Effector memory CD8-positive, alpha-beta T cell (primary cell): ENCODE data around the gene SLC6A19.

Experiments used
- ATAC-seq: fragments of 150-1000 bp; cut with Tn5 transposase; replicated peaks from 2 replicates; pipeline ENCODE4 v1.10.0; 2021; ENCODE audit warnings: mild to moderate bottlenecking, moderate library complexity
- DNase-seq, 3 experiments: peaks; one replicate each; pipeline ENCODE4 v3.0.0; 2021
- H3K27ac Mint-ChIP-seq, 2 donors: one replicate each; pipeline ENCODE4 v1.8.0; 2022; ENCODE audit warnings: mild to moderate bottlenecking in 2 of 2, mixed read lengths in 2 of 2, moderate library complexity in 2 of 2
- H3K27me3 Mint-ChIP-seq, 2 donors: one replicate each; pipeline ENCODE4 v1.8.0; 2022; ENCODE audit warnings: mixed read lengths in 2 of 2
- H3K36me3 Mint-ChIP-seq: one replicate; pipeline ENCODE4 v1.8.0; 2022; ENCODE audit warnings: mild to moderate bottlenecking, moderate library complexity, mixed read lengths; ENCODE audit not compliant: insufficient read depth
- H3K4me1 Mint-ChIP-seq, 2 donors: one replicate each; pipeline ENCODE4 v1.8.0; 2022; ENCODE audit warnings: low read depth in 2 of 2, mixed read lengths in 2 of 2
- H3K4me3 Mint-ChIP-seq, 2 donors: one replicate each; pipeline ENCODE4 v1.8.0; 2022; ENCODE audit warnings: mild to moderate bottlenecking in 2 of 2, mixed read lengths in 2 of 2, moderate library complexity in 2 of 2
- H3K9me3 Mint-ChIP-seq, 2 donors: one replicate each; pipeline ENCODE4 v1.8.0; 2022; ENCODE audit warnings: mixed read lengths in 2 of 2

SLC6A19 gene

GRCh38 chr5:1206521-1207412, 5.4 kb downstream of the SLC6A19 start:
- H3K4me1 Mint-ChIP-seq = peaks cover 0 to 3% of the 10 kb centered on the region in 2 donors
- peaks cover 14 to 38% of the 10 kb centered on the region in 2 donors for H3K27me3 Mint-ChIP-seq
- no peaks in the 10 kb centered on the region for H3K36me3 Mint-ChIP-seq
- no peak overlapping the region for H3K4me3 Mint-ChIP-seq
- no peak overlapping the region for H3K27ac Mint-ChIP-seq
- ATAC-seq (no peak), DNase-seq (no peak)
- no peaks in the 10 kb centered on the region for H3K9me3 Mint-ChIP-seq

DNA sequence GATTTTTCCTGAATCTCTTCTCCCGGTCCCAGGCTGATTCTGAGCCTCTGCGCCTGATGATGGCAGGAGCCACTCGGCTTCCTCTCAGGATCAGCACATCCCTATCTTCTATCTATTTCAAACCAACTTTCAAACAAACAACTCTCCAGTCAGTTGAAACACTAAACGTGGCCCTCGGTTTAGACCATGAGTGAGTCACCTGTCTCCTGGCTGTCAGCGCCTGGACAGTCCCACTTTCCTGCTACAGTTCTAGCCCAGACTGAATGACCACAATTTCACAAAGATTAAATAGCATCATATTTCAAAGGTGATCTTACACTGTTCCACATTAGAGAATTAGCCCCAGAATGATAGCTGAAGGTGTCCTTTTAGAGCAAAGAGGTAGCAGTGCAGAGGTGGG, 6.2 kb downstream of the SLC6A19 start:
- H3K4me3 Mint-ChIP-seq = no peak overlapping the region
- H3K4me1 Mint-ChIP-seq = peaks cover 0 to 3% of the 10 kb centered on the region in 2 donors
- H3K27ac Mint-ChIP-seq = no peak overlapping the region
- no peaks in the 10 kb centered on the region for H3K36me3 Mint-ChIP-seq
- DNase-seq (no peak), ATAC-seq (no peak)
- no peaks in the 10 kb centered on the region for H3K9me3 Mint-ChIP-seq
- peaks cover 14 to 38% of the 10 kb centered on the region in 2 donors for H3K27me3 Mint-ChIP-seq

DNA sequence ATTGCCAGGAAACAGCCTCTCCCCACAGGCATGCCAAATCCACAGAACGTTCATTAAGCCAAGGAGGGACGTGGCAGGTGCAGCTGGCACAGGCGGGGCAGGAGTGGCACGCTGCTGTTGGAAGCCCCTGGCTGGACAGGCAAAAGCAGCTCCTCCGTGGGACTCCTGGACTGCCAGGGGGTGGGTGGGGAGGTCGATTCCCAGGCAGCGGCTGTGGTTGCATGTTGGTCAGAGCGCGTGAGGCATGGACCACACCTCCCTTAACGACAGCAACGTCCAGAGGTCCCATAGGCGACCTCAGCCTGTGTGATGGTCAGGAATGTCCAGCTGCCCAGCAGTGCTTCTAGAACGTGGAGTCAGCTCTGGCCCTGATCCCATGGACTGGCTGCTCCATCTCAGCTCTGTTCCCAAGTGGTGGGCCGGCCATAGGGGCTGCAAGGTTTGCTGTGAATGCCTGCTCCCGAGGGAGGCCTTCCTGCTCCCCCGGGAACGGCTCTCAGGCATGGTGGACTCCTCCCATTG, 6.9 kb downstream of the SLC6A19 start:
- DNase-seq (no peak), ATAC-seq (no peak)
- H3K36me3 Mint-ChIP-seq = no peaks in the 10 kb centered on the region
- H3K9me3 Mint-ChIP-seq = no peaks in the 10 kb centered on the region
- H3K4me1 Mint-ChIP-seq = peaks cover 0 to 3% of the 10 kb centered on the region in 2 donors
- H3K27me3 Mint-ChIP-seq = peaks cover 14 to 38% of the 10 kb centered on the region in 2 donors
- H3K4me3 Mint-ChIP-seq = no peak overlapping the region
- H3K27ac Mint-ChIP-seq = no peak overlapping the region

- no peak overlapping the region for H3K4me3 Mint-ChIP-seq
- no peak for ATAC-seq
These were observed 7.5 kb downstream of the SLC6A19 start for GRCh38 chr5:1208743-1209488.

DNA sequence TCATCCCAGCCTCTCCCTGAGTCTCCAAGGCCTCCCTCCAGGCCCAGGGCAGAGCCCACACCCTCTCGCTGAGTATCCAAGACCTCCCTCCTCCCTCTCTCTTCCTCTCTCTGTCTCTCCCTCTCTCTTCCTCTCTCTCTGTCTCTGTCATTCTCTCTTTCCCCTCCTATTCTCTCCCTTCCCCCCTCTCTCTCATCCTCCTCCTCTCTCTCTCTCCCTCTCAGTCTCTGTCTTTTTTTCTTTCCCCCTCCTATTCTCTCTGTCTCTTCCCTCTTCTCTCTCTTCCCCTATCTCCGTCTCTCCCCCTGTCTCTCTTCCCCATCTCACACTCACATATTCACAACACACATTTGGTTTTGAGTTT, 8.1 kb downstream of the SLC6A19 start:
- Mint-ChIP-seq H3K27me3 (peaks cover 14 to 39% of the 10 kb centered on the region in 2 donors), H3K4me1 (peaks cover 0 to 3% of the 10 kb centered on the region in 2 donors), H3K27ac (no peak overlapping the region), H3K4me3 (no peak overlapping the region), H3K9me3 (no peaks in the 10 kb centered on the region), H3K36me3 (peaks cover 4% of the 10 kb centered on the region)
- DNase-seq (no peak), ATAC-seq (no peak)

More at GRCh38 chr5:1208743-1209488, 7.5 kb downstream of the SLC6A19 start:
- no peak overlapping the region for H3K27ac Mint-ChIP-seq
- H3K9me3 Mint-ChIP-seq = no peaks in the 10 kb centered on the region
- no peak for DNase-seq
- H3K4me1 Mint-ChIP-seq = peaks cover 0 to 3% of the 10 kb centered on the region in 2 donors
- H3K36me3 Mint-ChIP-seq = peaks cover 2% of the 10 kb centered on the region
- H3K27me3 Mint-ChIP-seq = peaks cover 14 to 38% of the 10 kb centered on the region in 2 donors

GRCh38 chr5:1209896-1210776, 8.7 kb downstream of the SLC6A19 start:
- Mint-ChIP-seq H3K27me3 (peaks cover 17 to 39% of the 10 kb centered on the region in 2 donors), H3K4me1 (peaks cover 0 to 2% of the 10 kb centered on the region in 2 donors), H3K9me3 (no peaks in the 10 kb centered on the region), H3K27ac (no peak overlapping the region), H3K4me3 (no peak overlapping the region), H3K36me3 (peaks cover 4% of the 10 kb centered on the region)
- ATAC-seq (no peak), DNase-seq (no peak)

- Mint-ChIP-seq H3K9me3 (no peaks in the 10 kb centered on the region), H3K27me3 (peaks cover 24 to 39% of the 10 kb centered on the region in 2 donors), H3K4me1 (no peaks in the 10 kb centered on the region), H3K4me3 (no peak overlapping the region), H3K36me3 (peaks cover 4% of the 10 kb centered on the region), H3K27ac (no peak overlapping the region)
- no peak for DNase-seq
- ATAC-seq = no peak
These were observed 9.4 kb downstream of the SLC6A19 start for GRCh38 chr5:1210832-1211251.

DNA sequence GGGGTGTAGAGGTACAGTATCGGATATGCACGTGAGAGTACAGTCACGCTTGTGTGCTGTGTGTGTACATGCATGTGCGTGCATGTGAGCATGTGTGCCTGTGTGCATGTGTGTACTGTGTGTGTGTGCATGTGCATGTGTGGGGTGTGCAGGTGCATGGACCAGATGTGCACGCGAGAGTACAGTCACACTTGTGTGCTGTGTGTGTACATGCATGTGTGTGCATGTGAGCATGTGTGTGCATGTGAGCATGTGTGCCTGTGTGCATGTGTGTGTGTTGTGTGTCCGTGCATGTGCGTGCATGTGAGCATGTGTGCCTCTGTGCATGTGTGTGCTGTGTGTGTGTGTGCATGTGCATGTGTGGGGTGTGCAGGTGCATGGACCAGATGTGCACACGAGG, 10.3 kb downstream of the SLC6A19 start:
- H3K27me3 Mint-ChIP-seq = peaks cover 21 to 35% of the 10 kb centered on the region in 2 donors

GRCh38 chr5:1212271-1212670, 10.9 kb downstream of the SLC6A19 start:
- Mint-ChIP-seq H3K27me3 (peaks cover 20 to 34% of the 10 kb centered on the region in 2 donors), H3K4me3 (no peak overlapping the region), H3K27ac (no peak overlapping the region), H3K4me1 (no peaks in the 10 kb centered on the region), H3K36me3 (peaks cover 4% of the 10 kb centered on the region), H3K9me3 (no peaks in the 10 kb centered on the region)
- no peak for ATAC-seq
- DNase-seq = no peak

More for the DNA sequence above, 10.3 kb downstream of the SLC6A19 start:
- Mint-ChIP-seq H3K4me1 (no peaks in the 10 kb centered on the region), H3K27ac (no peak overlapping the region), H3K9me3 (no peaks in the 10 kb centered on the region), H3K36me3 (peaks cover 4% of the 10 kb centered on the region), H3K4me3 (no peak overlapping the region)
- DNase-seq = no peak
- ATAC-seq = no peak

- no peak for DNase-seq
- ATAC-seq = no peak
- Mint-ChIP-seq H3K27me3 (peaks cover 15 to 34% of the 10 kb centered on the region in 2 donors), H3K9me3 (no peaks in the 10 kb centered on the region), H3K36me3 (peaks cover 4% of the 10 kb centered on the region), H3K4me3 (no peak overlapping the region), H3K27ac (no peak overlapping the region), H3K4me1 (no peaks in the 10 kb centered on the region)
These were observed 11.5 kb downstream of the SLC6A19 start for GRCh38 chr5:1212881-1213280.

DNA sequence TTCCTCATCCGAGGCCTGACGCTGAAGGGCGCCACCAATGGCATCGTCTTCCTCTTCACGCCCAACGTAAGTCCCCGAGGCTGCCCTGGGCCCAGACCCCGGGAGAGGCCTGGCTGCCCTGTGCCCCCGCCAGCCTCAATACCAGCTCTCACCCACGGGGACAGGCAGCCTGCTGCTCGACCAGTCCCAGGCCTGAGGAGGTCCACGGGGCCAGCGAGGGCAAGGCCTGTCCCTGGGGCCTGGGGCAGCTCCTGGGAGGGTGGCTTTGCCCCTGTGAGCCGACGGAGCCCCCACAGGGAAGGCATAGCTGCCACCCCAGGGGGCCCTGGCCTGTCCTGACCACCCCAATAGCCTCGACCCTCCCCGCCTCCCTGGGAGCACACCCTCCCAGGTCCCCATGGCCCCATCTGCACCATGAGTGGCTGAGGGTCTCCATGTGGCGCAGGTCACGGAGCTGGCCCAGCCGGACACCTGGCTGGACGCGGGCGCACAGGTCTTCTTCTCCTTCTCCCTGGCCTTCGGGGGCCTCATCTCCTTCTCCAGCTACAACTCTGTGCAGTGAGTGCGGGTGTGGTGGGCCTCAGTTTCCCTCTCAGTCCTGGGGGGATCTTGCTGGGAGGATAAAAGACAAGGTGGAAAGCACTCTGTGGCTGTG, 12.2 kb downstream of the SLC6A19 start:
- Mint-ChIP-seq H3K27ac (no peak overlapping the region), H3K9me3 (no peaks in the 10 kb centered on the region), H3K36me3 (peaks cover 4% of the 10 kb centered on the region), H3K4me3 (no peak overlapping the region), H3K4me1 (no peaks in the 10 kb centered on the region), H3K27me3 (peaks cover 21 to 37% of the 10 kb centered on the region in 2 donors)
- ATAC-seq (no peak), DNase-seq (no peak)

GRCh38 chr5:1214163-1214935, 13.0 kb downstream of the SLC6A19 start:
- no peaks in the 10 kb centered on the region for H3K9me3 Mint-ChIP-seq
- H3K27me3 Mint-ChIP-seq = peaks cover 24 to 44% of the 10 kb centered on the region in 2 donors
- ATAC-seq = no peak
- no peak overlapping the region for H3K4me3 Mint-ChIP-seq
- H3K4me1 Mint-ChIP-seq = no peaks in the 10 kb centered on the region
- H3K27ac Mint-ChIP-seq = no peak overlapping the region
- no peak for DNase-seq
- H3K36me3 Mint-ChIP-seq = peaks cover 4% of the 10 kb centered on the region
